ENCODE measurements around the gene STAG3.
A peak's percentile ranks its signal among the peaks of the same experiment; 100 is the strongest.
"Not testable (repeated sequence)": the region's sequence is repeated elsewhere in the genome, so short reads cannot be mapped to it uniquely, and the experiment has no call there.

STAG3 gene

GRCh38 chr7:100177045-100178001 is at the start of gene STAG3, which contains the start of gene GPC2:
STAG3 (plus strand) TSS chr7:100177918; CDS start chr7:100180557, 2,639 bp downstream.
GPC2 (minus strand) TSS chr7:100177381; CDS start chr7:100177199, 182 bp downstream.
- DNase-seq (ENCODE audit: low read depth) = peak; percentile 92

- DNase-seq (ENCODE audit: low read depth) = no peak
These were observed 49.1 kb upstream of the STAG3 start for GRCh38 chr7:100128637-100128963.

- DNase-seq (ENCODE audit: low read depth) = not testable (repeated sequence)
These were observed 47.5 kb upstream of the STAG3 start for GRCh38 chr7:100130220-100130607.

GRCh38 chr7:100130608-100131453 is 46.9 kb upstream of the STAG3 start:
- peak; percentile 18 for DNase-seq (ENCODE audit: low read depth)

- no peak for DNase-seq (ENCODE audit: low read depth)
These were observed 45.6 kb upstream of the STAG3 start for GRCh38 chr7:100132126-100132525.

- DNase-seq (ENCODE audit: low read depth) = peak; percentile 44
These were observed 45.0 kb upstream of the STAG3 start for GRCh38 chr7:100132697-100133151.

- no peak for DNase-seq (ENCODE audit: low read depth)
These were observed 39.6 kb upstream of the STAG3 start for GRCh38 chr7:100137851-100138760.

GRCh38 chr7:100141555-100141949 is 36.2 kb upstream of the STAG3 start:
- no peak for DNase-seq (ENCODE audit: low read depth)

GRCh38 chr7:100142461-100142860 is 35.3 kb upstream of the STAG3 start:
- DNase-seq (ENCODE audit: low read depth) = no peak

- peak; percentile 41 for DNase-seq (ENCODE audit: low read depth)
These were observed 31.4 kb upstream of the STAG3 start for GRCh38 chr7:100146350-100146749.

- no peak for DNase-seq (ENCODE audit: low read depth)
These were observed 30.4 kb upstream of the STAG3 start for GRCh38 chr7:100147278-100147677.

GRCh38 chr7:100148225-100148558 is 29.5 kb upstream of the STAG3 start:
- DNase-seq (ENCODE audit: low read depth) = no peak

GRCh38 chr7:100148559-100149328 is 29.0 kb upstream of the STAG3 start, which contains the start of gene LAMTOR4:
LAMTOR4 (plus strand) TSS chr7:100148918; CDS start chr7:100148973, 55 bp downstream.
- DNase-seq (ENCODE audit: low read depth) = peak; percentile 99

- DNase-seq (ENCODE audit: low read depth) = no peak
These were observed 25.3 kb upstream of the STAG3 start for GRCh38 chr7:100152404-100152803.

- no peak for DNase-seq (ENCODE audit: low read depth)
These were observed 24.6 kb upstream of the STAG3 start for GRCh38 chr7:100152937-100153666.

- DNase-seq (ENCODE audit: low read depth) = no peak
These were observed 23.8 kb upstream of the STAG3 start for GRCh38 chr7:100153708-100154535.

GRCh38 chr7:100154651-100155491 is 22.8 kb upstream of the STAG3 start:
- no peak for DNase-seq (ENCODE audit: low read depth)
